DND-41 (cell line): ENCODE measurements around the gene PDZD4.

ENCODE experiments used
- CTCF ChIP-seq: IDR thresholded peaks from 2 replicates; pipeline ENCODE4 v1.5.1; 2012; ENCODE audit warnings: borderline replicate concordance, low read length, moderate library complexity, mild to moderate bottlenecking; ENCODE audit not compliant: poor library complexity, severe bottlenecking; ENCODE audit errors: extremely low read depth
- EZH2 ChIP-seq: IDR thresholded peaks from 3 replicates; pipeline ENCODE4 v1.6.1; 2012; ENCODE audit warnings: borderline replicate concordance, low read depth, mild to moderate bottlenecking, moderate library complexity, low read length, inconsistent platforms; ENCODE audit not compliant: severe bottlenecking

GRCh38 chrX:153878969-153879653 is 48.8 kb upstream of the PDZD4 start:
- no peak for TF ChIP-seq CTCF
- no peak for TF ChIP-seq EZH2
